Psoas muscle (tissue), 8 donors: Measurements from ENCODE around the gene EIF4A2. TPM values are rescaled to one million over a fixed set of nuclear protein-coding genes. Genes with fewer than 3 reads are reported as not detected.
A peak's percentile ranks its signal among the peaks of the same experiment; 100 is the strongest.

Experiments
- ATAC-seq, 4 donors: fragments of 200-7000 bp; cut with Tn5 transposase; one replicate each; pipeline ENCODE4 v1.9.1; 2020; ENCODE audit warnings: moderate library complexity in 3 of 4, mild to moderate bottlenecking in 2 of 4
- DNase-seq, 2 donors: peaks; one replicate each; pipeline ENCODE4 v3.0.0-alpha.2; 2020
- H3K27ac ChIP-seq: fragments of 200-600 bp; one replicate; pipeline ENCODE4 v1.8.0; 2022
- H3K27me3 ChIP-seq, 3 donors: fragments of 200-600 bp in 1 of 3; one replicate each; pipeline versions ENCODE4 v1.6.1 to v1.8.0; 2013 to 2022; ENCODE audit warnings: low read length in 2 of 3, mild to moderate bottlenecking in 2 of 3, moderate library complexity in 1 of 3; ENCODE audit not compliant: insufficient read depth in 3 of 3
- H3K36me3 ChIP-seq, 2 donors: fragments of 200-600 bp in 1 of 2; one replicate each; pipeline versions ENCODE4 v1.6.1 to v1.8.0; 2013 to 2022; ENCODE audit warnings: low read depth in 1 of 2, mild to moderate bottlenecking in 1 of 2, moderate library complexity in 1 of 2; ENCODE audit not compliant: insufficient read depth in 1 of 2
- H3K4me1 ChIP-seq: fragments of 200-600 bp; one replicate; pipeline ENCODE4 v1.8.0; 2022
- H3K4me3 ChIP-seq: fragments of 200-600 bp; one replicate; pipeline ENCODE4 v1.8.0; 2022; ENCODE audit warnings: mild to moderate bottlenecking
- H3K9me3 ChIP-seq: fragments of 200-600 bp; one replicate; pipeline ENCODE4 v1.8.0; 2022
- WGBS, 3 donors: extraction: QIAGEN DNeasy Blood & Tissue Kit; methylation state at CpG; one replicate each; pipeline versions ENCODE4 v1.1.6 to v1.1.7; 2013; 5-methylcytosine and 5-hydroxymethylcytosine counted together
- intact Hi-C, 2 donors: fragments of 100-400 bp; cut with DNase I; formaldehyde crosslinking; loops; one replicate each; pipeline versions ENCODE4 v1.11.0 to v1.14.2; 2022
- polyA plus RNA-seq, 3 donors: library from polyadenylated mRNA; stranded (reverse); fragments of 200-250 nt; gene quantifications; one replicate each; pipeline ENCODE4 v1.2.3, GENCODE V29; 2013
- total RNA-seq, 4 donors: library from RNA; stranded (reverse); fragmentation: NEBNext Ultra II Directional in 2 of 4; extraction: Animal tissue kit (Norgen Biotek cat#: 25700) in 2 of 4; gene quantifications; one replicate each; pipeline versions ENCODE4 v1.2.1 to v1.2.4, GENCODE V29; 2021 to 2023
- TF ChIP-seq, protein P1 (sequence below): fragments of 200-600 bp; IDR thresholded peaks from one replicate; pipeline ENCODE4 v1.8.0; 2022; ENCODE audit warnings: antibody characterized with exemption
- donor health status: healthy with polysubstance abuse.
- donor health status: DM: no; HTN: no; CAD: no; lungs with moderate emphysema.
- donor health status: Bipolar disorder and iron deficiency.
- donor health status: healthy.
- donor health status: DM: yes; HTN: yes; CAD: no.
- donor health status: DM: no; HTN: no; CAD: no.
- donor health status: DM: no; HTN: no; CAD: no.
- donor health status: DM: yes; HTN: yes; CAD: no.

EIF4A2 gene
- total and polyA plus RNA-seq, 7 donors, result 397 to 778 (median 570) TPM

GRCh38 chr3:186782542-186783057, 777 bp upstream of the EIF4A2 start:
- TF ChIP-seq, protein P1, sequence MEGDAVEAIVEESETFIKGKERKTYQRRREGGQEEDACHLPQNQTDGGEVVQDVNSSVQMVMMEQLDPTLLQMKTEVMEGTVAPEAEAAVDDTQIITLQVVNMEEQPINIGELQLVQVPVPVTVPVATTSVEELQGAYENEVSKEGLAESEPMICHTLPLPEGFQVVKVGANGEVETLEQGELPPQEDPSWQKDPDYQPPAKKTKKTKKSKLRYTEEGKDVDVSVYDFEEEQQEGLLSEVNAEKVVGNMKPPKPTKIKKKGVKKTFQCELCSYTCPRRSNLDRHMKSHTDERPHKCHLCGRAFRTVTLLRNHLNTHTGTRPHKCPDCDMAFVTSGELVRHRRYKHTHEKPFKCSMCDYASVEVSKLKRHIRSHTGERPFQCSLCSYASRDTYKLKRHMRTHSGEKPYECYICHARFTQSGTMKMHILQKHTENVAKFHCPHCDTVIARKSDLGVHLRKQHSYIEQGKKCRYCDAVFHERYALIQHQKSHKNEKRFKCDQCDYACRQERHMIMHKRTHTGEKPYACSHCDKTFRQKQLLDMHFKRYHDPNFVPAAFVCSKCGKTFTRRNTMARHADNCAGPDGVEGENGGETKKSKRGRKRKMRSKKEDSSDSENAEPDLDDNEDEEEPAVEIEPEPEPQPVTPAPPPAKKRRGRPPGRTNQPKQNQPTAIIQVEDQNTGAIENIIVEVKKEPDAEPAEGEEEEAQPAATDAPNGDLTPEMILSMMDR, result no peak
- peak; percentile 0 to 8 (median 4) for ATAC-seq
- peaks cover 21 to 36% of the 10 kb centered on the region in 2 donors for H3K36me3 ChIP-seq
- intact Hi-C loops, result loop anchor here in 1 of 2 donors (5.0 kb wide), 2 partner anchors 210 to 845 kb away; partner anchors contain the start of genes DNAJB11 and TRA2B
- H3K27me3 ChIP-seq, result no peaks in the 10 kb centered on the region
- DNase-seq, result no peak
- WGBS, 3 donors, result 3 to 4% (median 4%) methylated on average over 21 of the region's 21 CpGs
- H3K4me3 ChIP-seq, result peak overlapping the region; percentile 93
- peak overlapping the region; percentile 98 for H3K27ac ChIP-seq
- H3K4me1 ChIP-seq, result peaks cover 32% of the 10 kb centered on the region
- H3K9me3 ChIP-seq, result no peaks in the 10 kb centered on the region

DNA sequence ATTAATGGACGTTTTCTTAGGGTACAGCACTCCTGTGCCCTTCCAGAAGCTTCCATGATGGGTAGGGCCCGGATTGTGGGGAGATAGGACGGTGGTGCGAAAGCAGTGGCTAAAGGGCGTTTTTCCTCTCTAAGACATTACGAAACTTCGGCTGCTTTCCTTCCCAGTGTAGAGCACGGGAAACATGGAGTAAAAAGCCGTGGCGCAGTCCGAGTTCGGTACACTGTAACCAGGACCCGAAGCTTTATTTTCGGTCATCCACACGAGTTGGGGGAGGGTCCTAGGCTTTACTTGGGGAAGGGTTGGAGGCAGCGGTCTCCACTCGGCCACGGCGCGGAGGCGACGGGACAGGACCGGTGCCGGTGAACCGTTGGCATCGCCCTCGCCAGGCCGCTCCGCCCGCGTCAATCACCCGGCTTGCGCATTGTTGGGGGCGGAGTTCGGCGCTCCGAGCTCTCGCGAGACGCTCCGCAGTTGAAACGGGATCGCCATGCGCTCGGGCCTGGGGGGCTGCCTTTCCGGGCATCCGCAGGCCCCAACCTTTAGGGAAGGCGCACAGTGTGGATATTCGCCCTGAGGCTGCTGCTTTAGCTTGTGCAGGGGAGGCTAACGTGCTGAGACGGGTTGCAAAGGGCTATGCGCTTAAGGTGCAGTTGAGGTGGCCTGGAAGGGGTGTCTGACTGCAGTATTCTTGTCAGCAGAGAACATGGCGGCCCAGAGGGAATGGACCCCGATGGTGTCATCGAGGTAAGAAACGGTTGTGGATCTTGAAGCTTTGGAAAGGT, 546 bp downstream of the EIF4A2 start:
- Histone ChIP-seq H3K27me3 (no peaks in the 10 kb centered on the region), H3K36me3 (peaks cover 25 to 49% of the 10 kb centered on the region in 2 donors), H3K27ac (peak overlapping the region; percentile 98), H3K9me3 (no peaks in the 10 kb centered on the region), H3K4me3 (peak overlapping the region; percentile 93), H3K4me1 (peaks cover 45% of the 10 kb centered on the region)
- ATAC-seq (peak; percentile 85 to 93 (median 88)), DNase-seq (peak; percentile 88 to 94)
- TF ChIP-seq, protein P1, result no peak
- intact Hi-C loops, result loop anchor here in 1 of 2 donors (5.0 kb wide), 2 partner anchors 212 to 847 kb away; partner anchors contain the start of genes DNAJB11 and TRA2B
- 0% methylated on average over 56 of the region's 56 CpGs for WGBS, 3 donors

- Histone ChIP-seq H3K4me3 (peak overlapping the region; percentile 93), H3K4me1 (peaks cover 49% of the 10 kb centered on the region), H3K36me3 (peaks cover 26 to 59% of the 10 kb centered on the region in 2 donors), H3K27me3 (no peaks in the 10 kb centered on the region), H3K27ac (peak overlapping the region; percentile 98), H3K9me3 (no peaks in the 10 kb centered on the region)
- DNase-seq (no peak), ATAC-seq (no peak)
- TF ChIP-seq, protein P1, result no peak
- intact Hi-C loops, result loop anchor here in 1 of 2 donors (5.0 kb wide), 2 partner anchors 213 to 848 kb away; partner anchors contain the start of genes DNAJB11 and TRA2B
- 12 to 15% (median 13%) methylated on average over 7 of the region's 7 CpGs for WGBS, 3 donors
Measured at GRCh38 chr3:186784820-186785494, 1.6 kb downstream of the EIF4A2 start.

- H3K27ac ChIP-seq, result peak overlapping the region; percentile 14
- peaks cover 49% of the 10 kb centered on the region for H3K4me1 ChIP-seq
- H3K9me3 ChIP-seq, result no peaks in the 10 kb centered on the region
- peaks cover 26 to 65% of the 10 kb centered on the region in 2 donors for H3K36me3 ChIP-seq
- intact Hi-C loops, result no loop called here
- no peaks in the 10 kb centered on the region for H3K27me3 ChIP-seq
- TF ChIP-seq, protein P1, result no peak
- ATAC-seq (no peak), DNase-seq (no peak)
- H3K4me3 ChIP-seq, result peak overlapping the region; percentile 93
- WGBS, 3 donors, result 24 to 29% (median 27%) methylated on average over 7 of the region's 7 CpGs
Measured at GRCh38 chr3:186785495-186786018, 2.2 kb downstream of the EIF4A2 start.
